Endothelial cell (in vitro differentiated cells): ENCODE results near the gene POLE. TPM values are rescaled to one million over a fixed set of nuclear protein-coding genes. Genes with fewer than 3 reads are reported as not detected.

Experiments
- DNase-seq: peaks from one replicate; pipeline ENCODE4 v3.0.0; 2021; ENCODE audit warnings: low spot score
- H3K27ac Mint-ChIP-seq: one replicate; pipeline ENCODE4 v1.8.0; 2021; ENCODE audit warnings: mixed read lengths, inconsistent platforms; ENCODE audit not compliant: unreplicated experiment
- H3K27me3 Mint-ChIP-seq: one replicate; pipeline ENCODE4 v1.8.0; 2021; ENCODE audit warnings: mild to moderate bottlenecking, moderate library complexity, mixed read lengths, inconsistent platforms; ENCODE audit not compliant: unreplicated experiment
- H3K36me3 Mint-ChIP-seq: one replicate; pipeline ENCODE4 v1.8.0; 2021; ENCODE audit warnings: mild to moderate bottlenecking, low read depth, mixed read lengths, inconsistent platforms; ENCODE audit not compliant: unreplicated experiment
- H3K4me1 Mint-ChIP-seq: one replicate; pipeline ENCODE4 v1.8.0; 2021; ENCODE audit warnings: mild to moderate bottlenecking, mixed read lengths, inconsistent platforms; ENCODE audit not compliant: unreplicated experiment
- H3K4me3 Mint-ChIP-seq: one replicate; pipeline ENCODE4 v1.8.0; 2021; ENCODE audit warnings: mild to moderate bottlenecking, mixed read lengths, inconsistent platforms; ENCODE audit not compliant: unreplicated experiment
- H3K9me3 Mint-ChIP-seq: one replicate; pipeline ENCODE4 v1.8.0; 2021; ENCODE audit warnings: mixed read lengths, inconsistent platforms; ENCODE audit not compliant: unreplicated experiment
- total RNA-seq: library from RNA; stranded (reverse); fragmentation: NEBNext Ultra II Directional; extraction: Animal tissue kit (Norgen Biotek cat#: 25700); gene quantifications from one replicate; pipeline ENCODE4 v1.2.1, GENCODE V29; 2021; ENCODE audit not compliant: unreplicated experiment
- TF ChIP-seq, protein P1 (sequence below): fragments of 200-600 bp; sonication (generic); IDR thresholded peaks from one replicate; pipeline ENCODE4 v1.5.0; 2021; ENCODE audit warnings: antibody characterized with exemption; ENCODE audit not compliant: unreplicated experiment

The POLE gene
- total RNA-seq, 1 donor from 2014 or later: 137 TPM

DNA sequence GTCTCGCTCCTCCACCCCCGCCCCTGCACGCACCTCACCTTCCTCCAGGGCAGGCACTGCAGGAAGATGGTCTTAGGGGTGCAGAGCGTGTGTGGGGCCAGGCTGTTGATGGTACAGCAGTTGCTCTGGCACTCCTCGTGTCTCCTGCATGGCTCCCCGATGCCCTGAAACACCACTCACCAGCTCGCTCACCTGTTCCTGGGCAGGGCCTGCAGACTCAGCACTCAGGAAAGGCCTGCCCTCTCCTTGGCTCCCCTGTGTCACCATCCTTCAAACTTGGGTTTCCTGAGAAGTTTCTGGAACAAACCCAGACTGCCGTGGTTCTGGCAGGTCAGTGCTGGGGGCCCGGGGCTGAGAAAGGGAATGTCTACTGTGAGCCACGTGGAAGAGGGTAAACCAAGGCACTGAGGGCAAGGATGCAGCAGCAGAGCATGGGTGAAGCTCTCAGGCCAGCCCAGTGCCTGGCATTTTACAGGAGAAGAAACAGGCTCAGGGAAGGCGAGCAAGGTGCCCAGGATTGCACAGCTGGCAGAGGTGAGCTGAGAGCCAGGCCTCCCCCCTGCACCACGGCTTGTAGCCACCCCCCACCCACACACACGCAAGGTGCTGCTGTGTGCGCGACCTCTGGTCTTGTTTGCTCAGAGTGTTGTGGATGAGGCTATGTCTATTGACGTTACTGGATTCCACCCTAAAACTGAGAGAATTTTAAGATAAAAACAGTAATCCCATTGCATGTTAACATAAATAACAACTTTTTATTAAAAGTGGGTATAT is 82.3 kb downstream of the POLE start:
- no peak for DNase-seq
- H3K4me3 Mint-ChIP-seq: no peak overlapping the region
- TF ChIP-seq, protein P1, sequence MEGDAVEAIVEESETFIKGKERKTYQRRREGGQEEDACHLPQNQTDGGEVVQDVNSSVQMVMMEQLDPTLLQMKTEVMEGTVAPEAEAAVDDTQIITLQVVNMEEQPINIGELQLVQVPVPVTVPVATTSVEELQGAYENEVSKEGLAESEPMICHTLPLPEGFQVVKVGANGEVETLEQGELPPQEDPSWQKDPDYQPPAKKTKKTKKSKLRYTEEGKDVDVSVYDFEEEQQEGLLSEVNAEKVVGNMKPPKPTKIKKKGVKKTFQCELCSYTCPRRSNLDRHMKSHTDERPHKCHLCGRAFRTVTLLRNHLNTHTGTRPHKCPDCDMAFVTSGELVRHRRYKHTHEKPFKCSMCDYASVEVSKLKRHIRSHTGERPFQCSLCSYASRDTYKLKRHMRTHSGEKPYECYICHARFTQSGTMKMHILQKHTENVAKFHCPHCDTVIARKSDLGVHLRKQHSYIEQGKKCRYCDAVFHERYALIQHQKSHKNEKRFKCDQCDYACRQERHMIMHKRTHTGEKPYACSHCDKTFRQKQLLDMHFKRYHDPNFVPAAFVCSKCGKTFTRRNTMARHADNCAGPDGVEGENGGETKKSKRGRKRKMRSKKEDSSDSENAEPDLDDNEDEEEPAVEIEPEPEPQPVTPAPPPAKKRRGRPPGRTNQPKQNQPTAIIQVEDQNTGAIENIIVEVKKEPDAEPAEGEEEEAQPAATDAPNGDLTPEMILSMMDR: no peak
- peaks cover 21% of the 10 kb centered on the region for H3K27me3 Mint-ChIP-seq
- H3K4me1 Mint-ChIP-seq: peaks cover 13% of the 10 kb centered on the region
- H3K36me3 Mint-ChIP-seq: peaks cover 4% of the 10 kb centered on the region
- no peak overlapping the region for H3K27ac Mint-ChIP-seq
- H3K9me3 Mint-ChIP-seq: no peaks in the 10 kb centered on the region

DNA sequence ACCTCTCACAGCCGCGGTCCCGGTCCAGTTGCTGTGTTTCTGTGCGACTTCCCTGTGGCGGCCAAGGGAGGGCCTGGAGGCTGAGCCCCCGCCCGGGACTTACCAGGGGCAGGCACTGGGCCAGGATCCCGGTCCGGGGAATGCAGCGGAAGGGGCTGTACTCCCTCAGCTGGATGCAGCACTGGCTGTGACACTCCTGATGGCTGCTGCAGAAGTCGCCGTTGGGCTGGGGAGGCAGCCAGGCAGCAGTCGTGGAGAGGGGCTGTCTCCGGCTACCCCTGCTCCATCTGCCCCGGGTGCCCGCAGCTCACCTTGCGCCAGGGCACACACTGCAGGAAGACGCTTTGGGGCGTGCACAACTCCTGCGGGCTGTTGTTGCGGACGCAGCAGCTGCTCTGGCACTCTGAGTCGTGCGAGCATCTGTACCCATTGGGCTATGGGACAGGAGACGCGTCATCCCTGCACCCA is 83.0 kb downstream of the POLE start:
- H3K27ac Mint-ChIP-seq: no peak overlapping the region
- TF ChIP-seq, protein P1: no peak
- H3K4me3 Mint-ChIP-seq: no peak overlapping the region
- H3K9me3 Mint-ChIP-seq: no peaks in the 10 kb centered on the region
- peaks cover 4% of the 10 kb centered on the region for H3K36me3 Mint-ChIP-seq
- DNase-seq: peak; percentile 3
- H3K27me3 Mint-ChIP-seq: peaks cover 28% of the 10 kb centered on the region
- peaks cover 13% of the 10 kb centered on the region for H3K4me1 Mint-ChIP-seq

DNA sequence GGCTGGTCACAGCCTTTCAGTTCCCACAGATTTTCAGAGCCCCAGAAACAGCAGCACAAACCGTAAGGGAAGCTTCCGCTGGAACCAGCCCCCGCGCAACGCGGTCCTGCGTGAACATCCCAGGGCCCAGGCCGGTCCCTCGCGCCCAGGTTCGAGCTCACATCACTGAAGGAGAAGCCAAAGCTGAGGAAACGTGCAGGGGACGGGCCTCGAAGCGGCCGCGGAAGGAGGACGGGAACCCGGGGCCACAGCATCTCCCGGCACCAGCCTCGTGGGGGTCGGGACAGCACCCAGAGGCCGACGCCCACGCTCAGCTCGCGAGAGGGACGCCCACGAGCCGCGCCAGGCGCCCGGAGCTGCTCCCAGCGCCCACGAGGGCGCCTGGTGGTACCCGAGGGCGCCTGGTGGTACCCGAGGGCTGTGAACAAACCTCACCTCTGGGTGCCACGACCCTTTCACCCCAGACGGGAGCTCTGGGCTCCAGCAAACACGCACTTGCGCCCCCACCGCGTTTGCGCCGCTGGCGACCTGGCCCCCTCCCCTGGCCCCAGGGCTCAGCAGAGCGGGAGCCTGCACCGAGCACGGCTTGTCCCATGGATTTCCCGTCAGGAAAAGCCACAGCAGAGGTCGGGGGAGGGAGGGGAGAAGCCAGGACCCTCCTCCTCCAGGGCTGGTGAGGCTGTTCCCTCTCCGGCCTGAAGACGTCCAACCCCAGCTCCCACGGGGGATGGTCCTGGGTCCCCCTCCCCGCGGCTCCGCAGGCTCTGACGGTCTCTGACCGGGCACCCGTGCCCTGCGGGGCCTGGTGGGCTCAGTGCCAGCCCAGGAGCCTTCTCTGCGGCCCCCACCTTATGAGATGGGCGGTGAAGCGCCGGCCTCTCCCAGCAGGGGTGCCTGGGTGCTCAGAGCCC is 83.6 kb downstream of the POLE start:
- no peak overlapping the region for H3K4me3 Mint-ChIP-seq
- no peak overlapping the region for H3K27ac Mint-ChIP-seq
- DNase-seq: peak; percentile 28
- TF ChIP-seq, protein P1: no peak
- H3K4me1 Mint-ChIP-seq: peaks cover 17% of the 10 kb centered on the region
- peaks cover 4% of the 10 kb centered on the region for H3K36me3 Mint-ChIP-seq
- peaks cover 33% of the 10 kb centered on the region for H3K27me3 Mint-ChIP-seq
- no peaks in the 10 kb centered on the region for H3K9me3 Mint-ChIP-seq

DNA sequence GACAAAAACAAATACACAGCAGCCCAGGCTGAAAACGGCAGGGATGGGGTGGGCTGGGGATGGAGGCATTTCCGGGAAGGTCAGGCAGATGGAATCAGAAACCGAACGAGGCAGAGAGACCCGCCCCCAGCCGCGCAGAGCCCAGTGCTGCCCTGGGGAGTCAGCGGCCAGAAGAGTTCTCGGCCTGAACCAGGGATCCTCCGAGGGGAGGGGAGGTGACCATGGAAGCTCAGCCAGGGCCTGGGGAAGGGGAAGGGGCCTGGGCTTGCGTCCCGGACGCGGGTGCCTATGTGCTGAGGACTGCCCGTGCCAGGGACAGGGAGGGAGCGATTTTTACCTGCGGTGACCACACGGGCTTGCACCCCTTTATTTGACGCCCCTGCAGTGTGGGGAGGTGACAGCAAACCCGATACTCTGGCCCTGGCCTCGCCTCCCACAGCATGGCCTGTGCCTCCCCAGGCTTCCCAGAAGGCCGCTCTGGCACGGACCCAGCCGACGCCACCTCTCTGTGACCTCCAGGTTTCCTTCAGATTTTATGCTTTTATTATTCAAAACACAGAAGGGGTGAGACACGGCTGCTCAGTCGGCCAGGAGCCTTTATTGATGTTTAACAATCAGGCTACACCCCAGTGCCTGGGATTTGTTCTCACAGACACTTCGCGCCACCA is 84.4 kb downstream of the POLE start:
- DNase-seq: no peak
- TF ChIP-seq, protein P1: no peak
- Mint-ChIP-seq H3K27me3 (peaks cover 30% of the 10 kb centered on the region), H3K27ac (no peak overlapping the region), H3K4me3 (peak overlapping the region; percentile 72), H3K36me3 (peaks cover 5% of the 10 kb centered on the region), H3K4me1 (peaks cover 12% of the 10 kb centered on the region), H3K9me3 (no peaks in the 10 kb centered on the region)
